ENCODE results near the gene VPS13D.
"Not testable (repeated sequence)": the region's sequence is repeated elsewhere in the genome, so short reads cannot be mapped to it uniquely, and the experiment has no call there.

VPS13D gene

GRCh38 chr1:12456979-12457378 lies 227.1 kb downstream of the VPS13D start:
- no peak for DNase-seq

GRCh38 chr1:12457771-12458170 lies 227.9 kb downstream of the VPS13D start:
- no peak for DNase-seq

DNA sequence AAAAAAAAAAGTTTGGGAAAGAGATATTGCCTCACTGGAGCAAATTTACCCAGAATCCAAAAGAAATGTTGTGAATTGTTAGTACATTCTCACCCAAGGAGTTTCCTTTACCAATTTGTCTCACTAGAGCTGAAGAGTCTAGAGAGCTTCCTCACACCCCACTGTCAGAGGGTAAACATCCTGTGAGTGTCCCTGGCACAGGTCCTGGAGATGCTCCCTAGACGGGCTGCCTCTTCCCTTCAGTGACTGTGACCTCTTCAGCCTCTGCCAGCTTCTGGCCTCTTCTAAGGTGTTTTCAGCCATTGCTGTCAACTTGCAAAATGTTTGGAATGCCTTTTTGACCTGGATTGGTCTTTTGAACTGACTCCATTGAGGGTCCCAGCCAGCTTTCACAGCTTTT lies 228.7 kb downstream of the VPS13D start:
- no peak for DNase-seq

GRCh38 chr1:12460121-12460520 lies 230.3 kb downstream of the VPS13D start:
- no peak for DNase-seq

DNA sequence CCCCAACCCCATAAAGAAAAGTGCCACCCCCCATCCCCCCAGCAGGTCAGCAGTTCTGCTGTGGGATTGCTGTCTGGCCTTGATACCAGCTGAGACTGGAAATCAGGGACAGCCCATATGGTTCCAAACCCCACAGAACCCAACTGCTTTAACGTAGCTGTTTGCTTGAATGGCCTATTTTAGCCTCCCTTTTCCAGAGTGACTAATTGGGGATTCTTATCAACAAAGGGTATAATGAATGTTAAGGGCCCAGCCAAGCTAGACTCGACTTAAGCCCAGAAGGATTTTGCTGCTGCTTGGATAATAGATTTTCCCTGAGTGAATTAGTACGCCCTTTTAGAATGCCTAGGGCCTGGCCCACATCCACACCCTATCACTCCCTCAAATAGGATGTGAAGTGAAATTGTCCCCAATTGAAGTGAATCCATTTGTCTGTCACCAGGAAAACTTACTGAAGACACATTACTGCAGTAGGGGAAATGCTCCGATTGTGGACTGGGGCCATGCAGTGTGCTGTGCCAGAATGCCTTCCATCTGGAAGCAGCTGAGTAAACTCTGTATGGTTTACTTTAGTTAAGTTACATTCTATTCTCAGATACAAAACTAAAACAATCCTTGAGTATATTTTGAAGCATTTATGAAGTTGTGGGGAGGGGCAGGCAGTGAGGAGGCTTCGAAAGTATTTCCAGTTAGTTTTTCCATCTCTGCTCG lies 231.2 kb downstream of the VPS13D start:
- DNase-seq, result no peak

DNA sequence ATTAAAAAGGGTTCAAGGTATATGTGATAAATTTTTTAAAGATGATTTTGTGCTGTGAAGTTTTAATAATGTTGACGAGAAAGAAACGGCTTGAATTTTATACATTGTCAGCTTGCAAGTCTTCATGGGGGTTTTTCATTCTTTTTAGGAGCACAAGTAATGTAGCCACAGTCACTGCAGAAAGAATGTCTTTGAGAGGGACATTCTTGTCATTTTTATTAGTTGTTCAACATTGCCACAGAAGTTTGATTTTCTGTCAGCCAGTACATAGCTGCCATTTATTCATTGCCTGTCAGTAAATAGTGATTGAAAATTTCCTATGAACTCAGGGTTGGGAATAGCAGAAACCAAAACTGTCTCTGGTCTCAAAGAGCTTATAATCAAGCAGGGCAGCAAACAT lies 231.9 kb downstream of the VPS13D start:
- DNase-seq, result no peak

DNA sequence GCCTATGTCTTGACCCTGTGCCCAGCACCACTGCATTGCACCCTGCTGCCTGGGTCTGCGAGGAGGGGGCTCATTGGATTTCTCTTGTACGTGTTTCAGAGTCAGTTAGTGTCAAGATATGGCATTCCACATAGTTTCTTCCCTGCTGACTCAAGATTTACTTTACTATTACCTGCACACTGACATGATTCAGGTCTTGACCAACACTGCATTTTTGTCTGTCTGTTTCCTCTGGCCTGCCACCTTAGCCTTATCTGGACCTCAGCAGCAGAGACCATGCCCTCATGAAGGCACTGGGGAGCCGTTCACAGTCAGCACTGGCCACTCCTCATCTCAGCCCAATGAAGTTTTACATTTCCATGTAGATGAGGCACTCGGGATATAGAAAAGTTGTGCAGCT lies 232.8 kb downstream of the VPS13D start:
- DNase-seq, result no peak

- no peak for DNase-seq
Observed at GRCh38 chr1:12464045-12464461, 234.2 kb downstream of the VPS13D start.

DNA sequence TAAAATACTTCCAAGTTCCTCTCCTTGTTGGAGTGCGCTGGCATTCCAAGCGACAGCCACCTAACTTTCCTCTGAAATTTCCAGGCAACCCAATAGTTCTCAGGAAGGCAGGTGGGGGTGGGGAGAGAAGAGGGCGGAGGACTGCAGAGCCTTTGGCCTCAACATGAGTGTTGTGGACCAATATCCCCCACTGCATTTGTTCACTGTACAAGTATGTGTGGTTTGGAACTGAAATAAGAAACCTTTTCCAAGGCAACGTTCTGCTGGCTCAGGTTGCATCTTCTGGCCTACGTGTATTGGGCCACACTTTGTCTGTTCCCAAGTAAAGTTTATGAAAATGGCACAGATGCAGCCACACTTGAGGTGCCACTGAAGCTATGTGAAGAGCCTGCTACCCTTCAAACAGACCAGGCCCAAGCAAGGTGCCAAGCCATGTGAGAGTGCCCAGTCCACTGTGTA lies 234.8 kb downstream of the VPS13D start:
- DNase-seq, result no peak

DNA sequence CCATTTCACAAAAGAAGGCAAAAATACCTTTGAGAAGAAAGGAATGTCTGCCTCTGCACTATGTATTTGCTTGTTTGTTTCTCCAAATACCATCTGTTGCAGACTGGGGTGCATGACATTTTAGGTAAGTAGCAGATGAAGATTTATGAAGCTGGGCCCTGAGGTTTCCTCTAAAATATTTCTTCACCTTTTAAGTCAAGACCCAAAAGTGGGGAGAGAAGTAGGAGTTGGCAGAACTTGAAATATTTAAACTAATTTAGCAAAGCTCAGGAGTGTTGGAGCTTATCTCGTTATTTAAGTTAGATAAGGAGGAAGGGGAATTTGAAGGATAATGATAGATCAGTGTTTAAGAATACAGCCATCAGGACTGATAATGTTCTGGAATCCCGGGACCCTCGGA lies 235.3 kb downstream of the VPS13D start:
- no peak for DNase-seq

GRCh38 chr1:12466816-12467215 lies 237.0 kb downstream of the VPS13D start:
- DNase-seq, result no peak

- DNase-seq, result no peak
Observed at GRCh38 chr1:12467570-12468286, 237.9 kb downstream of the VPS13D start.

DNA sequence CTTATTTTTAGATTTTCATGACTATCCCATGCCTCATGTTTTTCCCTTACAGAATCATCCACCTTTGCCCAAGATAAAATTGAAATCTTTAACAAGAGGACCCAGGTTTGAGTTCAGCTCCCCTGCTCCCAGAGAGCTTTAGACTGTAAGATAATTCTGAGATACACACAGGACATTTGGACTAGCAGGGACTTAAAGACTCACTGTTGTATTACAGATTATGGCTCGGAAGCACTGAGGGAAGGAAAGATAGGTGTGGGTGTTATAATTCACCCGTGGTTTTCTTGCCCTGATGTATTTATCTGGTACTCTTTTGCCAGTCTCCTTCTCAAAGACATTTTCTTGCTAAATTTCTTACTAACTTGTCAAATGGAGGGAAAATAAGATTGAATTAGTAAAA lies 238.5 kb downstream of the VPS13D start:
- no peak for DNase-seq

GRCh38 chr1:12469493-12469892 lies 239.7 kb downstream of the VPS13D start:
- DNase-seq, result no peak

GRCh38 chr1:12469990-12470389 lies 240.2 kb downstream of the VPS13D start:
- DNase-seq, result no peak

DNA sequence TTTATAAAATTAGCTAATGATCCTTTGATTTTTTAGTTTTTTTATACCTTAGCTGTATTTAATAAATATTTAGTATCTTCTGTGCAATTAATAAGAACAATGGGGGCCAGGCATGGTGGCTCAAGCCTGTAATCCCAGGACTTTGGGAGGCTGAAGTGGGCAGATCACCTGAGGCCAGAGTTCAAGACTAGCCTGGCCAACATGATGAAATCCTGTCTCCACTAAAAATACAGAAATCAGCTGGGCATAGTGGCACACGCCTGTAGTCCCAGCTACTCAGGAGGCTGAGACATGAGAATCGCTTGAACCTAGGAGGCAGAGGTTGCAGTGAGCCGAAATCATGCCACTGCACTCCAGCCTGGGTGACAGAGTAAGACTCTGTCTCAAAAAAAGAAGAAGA lies 241.1 kb downstream of the VPS13D start:
- DNase-seq, result not testable (repeated sequence)

DNA sequence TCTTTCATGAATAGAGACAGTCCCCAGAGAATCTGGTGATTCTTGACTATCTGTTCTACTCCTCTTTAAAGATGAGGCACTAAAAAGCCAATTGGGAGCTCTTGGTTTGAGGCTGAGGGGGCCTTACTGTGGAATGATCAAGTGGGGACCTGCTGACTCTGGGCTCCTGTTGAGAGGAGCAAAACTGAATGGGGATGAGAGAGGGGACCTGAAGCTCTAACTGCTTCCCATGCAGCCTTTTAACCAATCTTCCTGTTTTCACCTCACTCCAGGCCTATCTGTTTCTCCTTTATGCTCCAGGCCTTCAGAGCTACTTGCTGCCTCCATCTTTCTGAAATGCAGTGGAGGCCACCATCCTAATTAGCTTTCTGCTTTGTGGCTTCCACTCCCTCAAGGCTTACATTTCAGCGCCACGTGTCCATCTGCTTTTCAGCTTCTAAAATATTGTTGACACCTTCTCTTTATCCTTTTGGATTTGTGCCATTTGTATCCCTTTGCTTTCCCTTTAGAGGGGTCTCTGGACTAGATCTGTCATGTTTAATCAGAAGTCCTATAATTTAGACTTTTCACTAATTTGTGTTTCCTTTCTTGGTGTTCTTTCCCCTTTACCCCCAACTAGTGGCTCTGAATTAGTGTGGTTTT lies 242.4 kb downstream of the VPS13D start:
- DNase-seq, result no peak

- no peak for DNase-seq
Observed at GRCh38 chr1:12472798-12473551, 243.1 kb downstream of the VPS13D start.

DNA sequence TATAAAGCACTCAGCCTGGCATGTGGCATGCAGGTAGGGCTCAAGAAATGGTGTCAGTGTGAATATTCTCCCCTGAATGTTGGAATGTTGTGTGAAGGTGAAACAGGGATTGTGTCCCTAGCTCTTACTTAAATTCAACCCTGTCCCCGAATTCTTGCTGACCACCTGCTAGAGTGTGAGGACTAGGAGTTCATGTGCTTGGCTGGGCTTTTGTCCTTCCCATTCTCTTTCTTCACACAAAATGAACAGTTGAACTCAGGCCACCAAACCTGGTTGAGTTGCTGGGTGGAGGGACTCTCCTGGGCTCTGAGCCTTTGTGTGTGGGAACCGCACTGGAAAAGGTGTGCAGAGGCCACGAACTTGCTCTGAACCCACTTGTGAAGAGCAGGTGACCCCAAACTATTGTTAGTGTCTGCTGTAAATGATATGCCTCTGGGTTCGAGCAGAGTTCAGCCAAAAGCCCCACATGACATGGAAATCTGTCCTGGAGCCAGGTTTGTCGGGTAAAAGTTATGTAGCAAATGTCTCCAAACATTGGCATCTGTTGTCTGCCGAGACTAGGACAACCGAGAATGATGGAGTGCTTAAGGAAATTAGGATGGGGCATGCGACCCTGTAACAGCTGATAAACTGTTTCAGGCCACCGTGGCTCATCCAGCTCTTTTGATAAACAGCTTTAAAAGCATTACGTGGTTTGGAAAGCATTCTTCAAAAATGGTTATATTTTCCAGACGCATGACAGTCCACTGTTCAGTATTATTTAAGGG lies 243.9 kb downstream of the VPS13D start:
- DNase-seq, result no peak

DNA sequence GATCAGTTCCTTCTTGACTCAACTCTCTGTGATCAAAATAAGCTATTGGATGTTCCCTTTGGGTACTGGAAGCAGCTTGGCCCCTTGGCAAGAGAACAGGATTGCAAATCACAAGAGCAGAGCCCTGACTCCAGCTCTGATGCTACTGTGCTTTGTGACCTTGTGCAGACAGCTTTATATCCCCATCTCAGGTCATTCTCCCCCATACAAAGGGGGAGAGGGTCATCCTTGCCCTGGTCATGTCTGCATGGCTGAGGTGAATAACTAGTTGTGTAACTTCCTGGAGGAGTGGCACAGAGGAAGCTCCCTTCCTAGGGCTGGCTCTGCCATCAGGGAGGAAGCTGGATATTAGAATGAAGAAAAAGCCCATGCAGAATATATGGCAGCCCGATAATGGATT lies 245.3 kb downstream of the VPS13D start:
- DNase-seq, result no peak

- DNase-seq, result no peak
Observed at GRCh38 chr1:12475530-12475934, 245.7 kb downstream of the VPS13D start.

- no peak for DNase-seq
Observed at GRCh38 chr1:12475947-12476346, 246.1 kb downstream of the VPS13D start.

DNA sequence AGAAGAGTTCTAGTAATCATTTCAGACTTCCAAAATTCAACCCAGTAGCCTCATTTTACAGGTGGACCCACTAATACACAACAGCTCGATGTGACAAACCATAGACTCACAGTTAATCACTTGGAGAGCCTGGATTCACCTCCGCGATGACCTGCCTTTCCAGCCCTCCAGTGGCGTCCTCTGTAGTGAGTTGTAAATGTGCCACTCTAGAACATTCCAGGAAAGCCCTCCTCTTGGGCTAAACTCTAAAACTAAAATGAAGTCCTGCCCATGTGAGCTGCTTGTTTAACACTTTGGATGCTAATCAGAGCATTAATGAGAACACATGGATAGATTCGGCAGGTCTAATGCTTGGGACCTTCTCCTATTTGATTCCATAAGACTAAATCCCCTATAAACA lies 247.5 kb downstream of the VPS13D start:
- DNase-seq, result no peak

Data from DMS79 (cell line).